ENCODE data around the gene VSNL1.

Gene VSNL1

GRCh38 chr2:17540093-17540812 lies at the start of gene VSNL1:
TSS of gene VSNL1 (plus strand) at chr2:17540696. CDS start at chr2:17592075, 51,379 bp downstream.
- Histone ChIP-seq H3K36me3 (ENCODE audit: low read depth) (no peaks in the 10 kb centered on the region), H3K9me3 (ENCODE audit: severe bottlenecking) (no peaks in the 10 kb centered on the region), H3K4me3 (ENCODE audit: severe bottlenecking) (peak within 1 kb of the TSS; percentile 29), H3K27ac (ENCODE audit: poor library complexity, severe bottlenecking) (no peak within 1 kb of the TSS), H3K27me3 (ENCODE audit: insufficient read depth, poor library complexity, severe bottlenecking) (peaks cover 41% of the 10 kb centered on the region), H3K4me1 (ENCODE audit: insufficient read depth, poor library complexity, severe bottlenecking) (peaks cover 19% of the 10 kb centered on the region)
- DNase-seq (ENCODE audit: low spot score) = peak; percentile 60
- peak; percentile 20 for ATAC-seq (ENCODE audit: low read depth)
- TF ChIP-seq, protein P1, sequence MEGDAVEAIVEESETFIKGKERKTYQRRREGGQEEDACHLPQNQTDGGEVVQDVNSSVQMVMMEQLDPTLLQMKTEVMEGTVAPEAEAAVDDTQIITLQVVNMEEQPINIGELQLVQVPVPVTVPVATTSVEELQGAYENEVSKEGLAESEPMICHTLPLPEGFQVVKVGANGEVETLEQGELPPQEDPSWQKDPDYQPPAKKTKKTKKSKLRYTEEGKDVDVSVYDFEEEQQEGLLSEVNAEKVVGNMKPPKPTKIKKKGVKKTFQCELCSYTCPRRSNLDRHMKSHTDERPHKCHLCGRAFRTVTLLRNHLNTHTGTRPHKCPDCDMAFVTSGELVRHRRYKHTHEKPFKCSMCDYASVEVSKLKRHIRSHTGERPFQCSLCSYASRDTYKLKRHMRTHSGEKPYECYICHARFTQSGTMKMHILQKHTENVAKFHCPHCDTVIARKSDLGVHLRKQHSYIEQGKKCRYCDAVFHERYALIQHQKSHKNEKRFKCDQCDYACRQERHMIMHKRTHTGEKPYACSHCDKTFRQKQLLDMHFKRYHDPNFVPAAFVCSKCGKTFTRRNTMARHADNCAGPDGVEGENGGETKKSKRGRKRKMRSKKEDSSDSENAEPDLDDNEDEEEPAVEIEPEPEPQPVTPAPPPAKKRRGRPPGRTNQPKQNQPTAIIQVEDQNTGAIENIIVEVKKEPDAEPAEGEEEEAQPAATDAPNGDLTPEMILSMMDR (IDR thresholded peaks at IDR 0.05; ENCODE audit: poor library complexity, severe bottlenecking) = no peak

DNA sequence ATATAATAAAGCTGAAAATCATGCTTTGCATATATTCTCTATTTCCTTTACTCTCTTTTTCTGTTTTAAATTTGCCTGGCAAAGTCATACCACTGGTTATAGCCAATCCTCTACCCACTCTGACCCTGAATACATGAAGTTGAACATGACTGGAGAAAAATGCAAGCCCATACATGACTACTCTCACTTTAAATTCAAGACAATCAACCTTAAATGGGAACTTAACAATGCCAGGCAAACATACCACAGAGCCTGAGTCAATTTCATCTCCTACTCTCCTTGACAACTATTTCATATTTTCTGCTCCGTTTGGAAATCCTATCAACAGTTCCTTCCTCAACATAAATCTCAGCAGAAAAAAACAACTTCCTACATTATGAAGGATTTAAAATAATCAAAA lies 44.9 kb upstream of the VSNL1 start:
- peaks cover 7% of the 10 kb centered on the region for H3K4me1 ChIP-seq (ENCODE audit: insufficient read depth, poor library complexity, severe bottlenecking)
- DNase-seq (ENCODE audit: low spot score) (no peak), ATAC-seq (ENCODE audit: low read depth) (peak; percentile 78)
- no peaks in the 10 kb centered on the region for H3K36me3 ChIP-seq (ENCODE audit: low read depth)
- no peak overlapping the region for H3K4me3 ChIP-seq (ENCODE audit: severe bottlenecking)
- no peaks in the 10 kb centered on the region for H3K27me3 ChIP-seq (ENCODE audit: insufficient read depth, poor library complexity, severe bottlenecking)
- H3K27ac ChIP-seq (ENCODE audit: poor library complexity, severe bottlenecking) = peak overlapping the region; percentile 33
- TF ChIP-seq, protein P1 (IDR thresholded peaks at IDR 0.05; ENCODE audit: poor library complexity, severe bottlenecking) = no peak
- no peaks in the 10 kb centered on the region for H3K9me3 ChIP-seq (ENCODE audit: severe bottlenecking)

- no peak for ATAC-seq (ENCODE audit: low read depth)
These were observed 42.8 kb upstream of the VSNL1 start for GRCh38 chr2:17497718-17498117.

DNA sequence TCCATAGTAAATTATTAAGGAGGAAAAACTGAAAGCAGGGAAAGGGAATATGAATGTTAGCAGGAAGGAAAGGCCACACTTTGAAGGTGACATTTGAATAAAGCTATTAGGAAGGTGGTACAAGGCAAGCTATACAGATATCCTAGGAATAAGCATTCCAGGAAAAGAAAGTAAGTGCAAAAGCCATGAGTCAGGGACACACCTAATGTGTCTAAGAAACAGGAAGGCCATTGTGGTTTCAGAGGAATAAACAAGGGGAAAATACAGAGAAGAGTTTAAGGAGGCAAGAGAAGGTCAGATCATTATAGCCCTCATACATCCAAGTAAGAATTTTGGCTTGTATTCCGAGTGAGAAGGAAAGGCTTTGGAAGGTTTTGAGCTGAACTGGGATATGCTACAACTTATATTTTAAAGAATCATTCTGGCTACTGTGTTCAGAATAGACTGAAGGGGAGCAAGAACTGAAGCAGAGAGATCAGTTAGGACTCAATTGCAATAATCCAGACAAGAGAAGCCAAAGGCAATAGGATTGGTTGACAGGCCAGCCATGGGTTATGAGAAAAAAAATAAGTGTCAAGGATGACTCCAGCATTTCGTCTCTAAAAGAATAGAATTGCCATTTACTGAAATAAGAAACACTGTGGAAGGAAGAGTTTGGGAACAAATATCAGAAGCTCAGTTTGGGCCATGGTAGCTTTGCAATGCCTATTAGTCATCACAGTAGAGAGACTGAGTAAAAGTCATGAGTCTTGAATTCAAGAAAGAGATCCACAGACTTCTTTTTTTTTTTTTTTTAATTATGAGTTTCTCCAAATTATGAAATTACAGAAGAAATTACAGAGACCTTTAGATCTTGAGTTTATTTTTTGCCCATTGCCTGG lies 33.5 kb upstream of the VSNL1 start:
- Histone ChIP-seq H3K27ac (ENCODE audit: poor library complexity, severe bottlenecking) (no peak overlapping the region), H3K4me1 (ENCODE audit: insufficient read depth, poor library complexity, severe bottlenecking) (peaks cover 4% of the 10 kb centered on the region), H3K27me3 (ENCODE audit: insufficient read depth, poor library complexity, severe bottlenecking) (no peaks in the 10 kb centered on the region), H3K4me3 (ENCODE audit: severe bottlenecking) (no peak overlapping the region), H3K36me3 (ENCODE audit: low read depth) (no peaks in the 10 kb centered on the region), H3K9me3 (ENCODE audit: severe bottlenecking) (no peaks in the 10 kb centered on the region)
- peak; percentile 61 for ATAC-seq (ENCODE audit: low read depth)
- TF ChIP-seq, protein P1 (IDR thresholded peaks at IDR 0.05; ENCODE audit: poor library complexity, severe bottlenecking) = no peak
- no peak for DNase-seq (ENCODE audit: low spot score)

More at GRCh38 chr2:17497718-17498117, 42.8 kb upstream of the VSNL1 start:
- Histone ChIP-seq H3K9me3 (ENCODE audit: severe bottlenecking) (no peaks in the 10 kb centered on the region), H3K27ac (ENCODE audit: poor library complexity, severe bottlenecking) (no peak overlapping the region), H3K4me3 (ENCODE audit: severe bottlenecking) (no peak overlapping the region), H3K36me3 (ENCODE audit: low read depth) (no peaks in the 10 kb centered on the region), H3K4me1 (ENCODE audit: insufficient read depth, poor library complexity, severe bottlenecking) (peaks cover 7% of the 10 kb centered on the region), H3K27me3 (ENCODE audit: insufficient read depth, poor library complexity, severe bottlenecking) (no peaks in the 10 kb centered on the region)
- no peak for DNase-seq (ENCODE audit: low spot score)
- TF ChIP-seq, protein P1 (IDR thresholded peaks at IDR 0.05; ENCODE audit: poor library complexity, severe bottlenecking) = no peak

Data from RWPE2 (cell line).